NCI-H1436 treated with DMSO at 0.1 percent for 48 hours (cell line): ENCODE data around the gene PKNOX2.

Experiments used
- DNase-seq: peaks from one replicate; lab custom pipeline; 2025; lab: John Stamatoyannopoulos, UW

PKNOX2 gene

DNA sequence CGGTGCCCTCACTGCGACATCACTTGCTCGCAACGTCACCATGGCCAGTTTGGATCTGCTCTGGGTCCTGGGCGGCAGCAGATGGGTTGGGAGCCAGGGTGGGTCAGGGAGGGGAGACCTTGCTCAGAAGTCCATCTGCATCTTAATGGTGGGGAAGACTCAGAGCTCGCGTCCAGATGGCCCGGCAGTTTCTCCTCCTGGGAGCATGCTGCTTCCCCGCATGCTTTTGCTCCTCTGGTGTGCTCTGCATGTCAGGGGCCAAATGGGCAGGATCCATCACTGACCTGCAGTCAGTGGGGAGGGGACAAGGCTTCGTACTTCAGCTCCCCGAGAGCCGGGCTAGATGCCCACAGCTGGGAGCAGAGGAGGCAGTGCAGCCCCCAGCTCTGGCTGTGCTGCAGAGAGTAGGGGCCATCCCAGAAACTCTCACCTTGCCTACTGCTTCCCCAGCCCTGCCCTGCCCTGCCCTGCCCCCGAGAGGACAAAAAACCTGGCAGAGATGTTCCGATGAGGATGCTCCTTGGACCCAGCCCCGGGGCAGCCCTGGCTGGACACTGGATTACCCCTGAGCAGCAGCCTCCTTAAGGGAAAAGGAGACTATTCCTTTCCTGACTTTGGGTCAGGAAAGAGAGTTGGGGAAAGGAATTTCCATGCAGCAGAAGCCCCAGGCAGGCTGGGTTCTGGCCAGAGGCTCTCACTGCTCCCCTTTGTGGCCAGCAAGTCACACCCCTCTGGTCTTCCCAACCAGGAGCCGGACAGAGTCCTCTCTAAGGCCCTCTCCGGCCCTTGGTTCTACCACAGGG is 149.9 kb downstream of the PKNOX2 start:
- no peak for DNase-seq

- no peak for DNase-seq
These were observed 150.7 kb downstream of the PKNOX2 start for GRCh38 chr11:125315079-125315740.

DNA sequence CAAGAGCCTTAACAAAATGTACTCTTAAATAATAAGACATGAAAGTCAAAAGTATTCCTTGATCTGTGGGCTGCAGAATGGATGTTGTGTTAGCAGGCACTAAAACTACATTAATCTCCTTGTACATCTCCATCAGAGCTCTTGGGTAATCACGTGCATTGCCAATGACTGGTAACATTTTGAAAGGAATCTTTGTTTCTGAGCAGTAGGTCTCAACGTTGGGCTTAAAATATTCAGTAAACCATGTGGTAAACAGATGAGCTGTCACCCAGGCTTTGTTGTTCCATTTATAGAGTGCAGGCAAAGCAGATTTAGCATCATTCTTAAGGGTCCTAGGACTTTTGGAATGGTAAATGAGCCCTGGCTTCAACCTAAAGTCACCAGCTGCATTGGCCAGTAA is 152.9 kb downstream of the PKNOX2 start:
- no peak for DNase-seq

- DNase-seq, result no peak
These were observed 155.1 kb downstream of the PKNOX2 start for GRCh38 chr11:125319649-125320048.

GRCh38 chr11:125320347-125321076 is 156.0 kb downstream of the PKNOX2 start:
- DNase-seq, result no peak

DNA sequence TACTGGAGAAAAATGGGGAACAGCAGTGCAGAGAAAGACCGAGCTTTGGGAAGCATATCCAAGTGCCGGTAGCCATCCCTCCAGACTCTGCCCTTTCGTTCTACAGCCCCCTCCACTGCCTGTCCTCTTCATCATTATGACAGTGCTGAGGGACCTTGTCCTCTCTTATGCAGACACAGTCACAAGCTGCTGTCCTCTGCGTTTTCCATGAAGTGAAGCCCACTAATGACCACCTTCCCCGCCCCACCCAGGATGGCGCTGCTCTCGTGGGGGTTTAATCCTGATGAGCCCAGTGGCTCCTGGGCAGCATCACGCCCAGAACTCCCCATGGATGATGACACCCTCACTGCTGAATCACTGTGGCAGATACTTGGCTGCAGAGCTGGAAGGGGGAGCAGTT is 157.7 kb downstream of the PKNOX2 start:
- no peak for DNase-seq

- no peak for DNase-seq
These were observed 160.6 kb downstream of the PKNOX2 start for GRCh38 chr11:125325196-125325595.

DNA sequence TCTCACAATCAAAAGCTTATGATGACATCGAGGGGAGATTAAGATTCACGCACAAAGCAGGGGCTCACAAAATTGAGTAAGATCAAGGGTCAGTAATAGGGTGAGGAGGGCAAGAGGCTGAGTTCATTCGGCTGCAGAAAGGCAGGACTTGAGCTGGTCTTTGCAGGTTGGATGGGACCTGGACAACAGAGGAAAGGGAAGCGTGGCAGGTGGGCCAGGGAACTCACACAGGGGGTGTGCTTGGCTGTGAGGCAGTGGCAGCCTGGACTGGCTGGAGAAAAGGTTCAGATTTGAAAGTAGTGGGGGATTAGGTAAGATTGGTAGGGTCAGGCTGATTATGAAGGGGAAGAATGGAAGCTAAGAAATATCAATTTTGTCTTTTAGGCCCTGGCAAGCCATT is 161.6 kb downstream of the PKNOX2 start:
- no peak for DNase-seq

- DNase-seq, result no peak
These were observed 163.1 kb downstream of the PKNOX2 start for GRCh38 chr11:125327518-125328224.

DNA sequence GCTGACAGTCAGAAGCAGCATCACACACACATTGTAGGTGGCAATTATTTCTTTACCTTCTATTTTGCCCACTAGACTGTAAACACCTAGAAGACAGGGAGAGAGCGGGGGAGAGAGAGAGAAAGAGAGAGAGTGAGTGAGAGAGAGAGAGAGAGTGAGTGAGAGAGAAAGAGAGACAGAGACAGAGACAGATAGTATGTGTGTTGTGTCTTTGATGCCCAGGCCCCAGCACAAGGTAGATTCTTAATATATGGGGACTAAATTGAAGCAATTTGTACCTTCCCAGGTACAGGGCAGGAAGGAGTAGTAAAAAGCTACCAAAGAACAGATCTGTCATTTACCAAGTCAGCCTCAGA is 163.7 kb downstream of the PKNOX2 start:
- no peak for DNase-seq

DNA sequence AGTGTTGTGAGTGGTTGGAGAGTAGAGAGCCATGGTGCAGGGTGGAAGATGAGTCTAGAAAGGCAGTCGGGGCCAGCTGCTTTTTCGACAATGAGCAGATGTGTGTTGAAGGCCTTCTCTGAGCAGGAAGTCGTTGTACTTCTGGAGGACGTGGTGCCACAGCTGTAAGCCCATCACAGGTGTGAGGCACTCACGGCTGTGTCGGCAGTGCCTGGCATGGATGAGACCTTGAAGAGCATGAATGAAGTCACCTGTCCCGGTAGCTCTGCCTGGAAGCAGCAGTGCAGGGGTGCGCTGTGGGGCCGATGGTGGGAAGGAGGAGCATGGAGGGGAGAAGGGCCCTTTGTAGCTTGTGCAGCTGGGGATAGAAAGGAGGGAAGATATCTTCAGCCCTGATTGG is 165.2 kb downstream of the PKNOX2 start:
- no peak for DNase-seq

GRCh38 chr11:125330462-125331325 is 166.1 kb downstream of the PKNOX2 start:
- no peak for DNase-seq

DNA sequence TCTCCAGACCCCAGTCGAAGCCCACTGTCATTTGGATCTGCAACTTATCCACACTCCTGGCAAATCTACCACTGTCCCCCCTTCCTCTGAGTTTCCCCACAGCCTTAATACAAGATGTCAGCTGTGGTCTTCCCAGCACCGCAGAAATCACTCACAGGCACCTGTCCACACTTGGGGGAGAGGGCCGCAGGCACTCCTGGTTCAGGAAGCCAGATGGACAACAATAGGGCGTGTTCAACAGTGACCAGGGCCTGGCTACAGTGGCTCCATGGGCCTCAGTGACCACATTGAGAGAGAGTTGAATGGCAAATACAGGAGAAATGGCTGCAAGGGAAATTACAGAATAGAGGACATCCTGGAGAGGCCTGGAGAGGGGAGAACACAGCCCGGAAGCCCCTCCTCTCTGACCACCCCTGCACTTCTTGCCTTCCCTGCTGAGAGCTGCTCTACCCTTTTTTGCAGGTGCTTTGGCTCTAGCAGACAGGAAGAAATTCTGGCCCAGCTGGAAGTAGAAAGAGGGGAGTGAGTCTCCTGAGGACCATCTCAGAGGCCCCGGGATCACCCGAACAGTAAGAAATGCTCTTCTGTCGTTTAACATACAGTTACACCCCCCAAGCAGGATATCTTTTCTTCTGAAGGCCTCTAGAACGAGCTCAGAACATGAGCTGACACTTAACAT is 166.9 kb downstream of the PKNOX2 start:
- DNase-seq, result no peak

- DNase-seq, result no peak
These were observed 168.3 kb downstream of the PKNOX2 start for GRCh38 chr11:125332821-125333220.

DNA sequence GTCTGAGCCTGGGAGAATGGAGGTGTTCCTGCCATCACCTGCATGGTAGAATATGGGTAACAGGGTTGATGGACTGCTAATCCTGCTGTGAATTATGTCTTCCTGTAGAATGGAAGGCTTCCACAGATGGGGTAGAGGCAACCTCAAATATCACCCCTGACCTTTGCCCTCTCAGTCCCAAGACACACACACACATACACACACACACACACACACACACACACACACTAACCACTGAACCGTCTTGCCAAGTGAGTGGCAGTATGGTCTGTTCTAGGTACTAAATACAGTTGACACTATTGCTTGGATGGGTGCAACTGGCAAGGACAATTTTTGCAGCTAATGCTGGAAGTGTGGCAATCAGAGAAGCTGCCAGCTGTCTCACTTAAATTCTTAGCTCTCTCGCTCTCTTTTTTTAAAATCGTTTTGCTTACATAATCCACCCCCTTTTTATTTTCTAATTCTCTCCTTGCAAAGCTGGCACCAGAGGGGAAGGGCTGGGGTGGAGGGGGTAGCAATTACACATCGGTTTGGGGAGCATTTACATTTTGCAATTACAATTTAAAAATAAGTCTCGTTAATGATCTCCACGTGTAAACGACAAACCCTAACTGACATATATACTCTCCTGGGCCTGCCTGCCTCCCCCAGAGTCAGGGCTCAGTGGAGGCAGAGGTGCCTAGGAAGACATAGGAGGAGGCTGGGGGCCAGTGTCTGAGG is 169.0 kb downstream of the PKNOX2 start:
- no peak for DNase-seq

GRCh38 chr11:125335106-125335505 is 170.6 kb downstream of the PKNOX2 start:
- no peak for DNase-seq

- no peak for DNase-seq
These were observed 173.6 kb downstream of the PKNOX2 start for GRCh38 chr11:125337836-125338834.

GRCh38 chr11:125338886-125339811 is 174.6 kb downstream of the PKNOX2 start:
- no peak for DNase-seq
